Neural progenitor cell (in vitro differentiated cells): Measurements from ENCODE around the gene FANCD2. TPM values are rescaled to one million over a fixed set of nuclear protein-coding genes. Genes with fewer than 3 reads are reported as not detected.

Source experiments
- DNase-seq: peaks from one replicate; pipeline ENCODE4 v3.0.0-alpha.2; 2016; ENCODE audit warnings: low spot score
- H2AFZ ChIP-seq: fragments of 200-600 bp; sonication (generic); replicated peaks from 2 replicates; pipeline ENCODE4 v1.6.1; 2016; ENCODE audit warnings: antibody characterized with exemption
- H3F3A ChIP-seq: fragments of 200-600 bp; sonication (generic); 2 replicates; pipeline ENCODE4 v1.6.1; 2016; ENCODE audit warnings: antibody characterized with exemption, low read depth
- H3K27ac ChIP-seq: fragments of 200-600 bp; sonication (generic); 2 replicates; pipeline ENCODE4 v1.5.1; 2016; ENCODE audit warnings: mild to moderate bottlenecking
- H3K27me3 ChIP-seq: fragments of 200-600 bp; sonication (generic); 2 replicates; pipeline ENCODE4 v1.6.1; 2016; ENCODE audit warnings: mild to moderate bottlenecking, moderate library complexity
- H3K36me3 ChIP-seq: fragments of 200-600 bp; sonication (generic); 2 replicates; pipeline ENCODE4 v1.5.1; 2016
- H3K4me1 ChIP-seq: fragments of 200-600 bp; sonication (generic); 2 replicates; pipeline ENCODE4 v1.6.1; 2016; ENCODE audit warnings: mixed run types
- H3K4me2 ChIP-seq: fragments of 200-600 bp; sonication (generic); 2 replicates; pipeline ENCODE4 v1.6.1; 2016
- H3K4me3 ChIP-seq: fragments of 200-600 bp; sonication (generic); 2 replicates; pipeline ENCODE4 v1.5.1; 2016
- H3K79me2 ChIP-seq: fragments of 200-600 bp; sonication (generic); 2 replicates; pipeline ENCODE4 v1.6.1; 2016; ENCODE audit warnings: low read depth
- H3K9ac ChIP-seq: fragments of 200-600 bp; sonication (generic); 2 replicates; pipeline ENCODE4 v1.6.1; 2016
- H3K9me3 ChIP-seq: fragments of 200-600 bp; sonication (generic); 2 replicates; pipeline ENCODE4 v1.5.1; 2016; ENCODE audit warnings: low read depth
- H4K20me1 ChIP-seq: fragments of 200-600 bp; sonication (generic); 2 replicates; pipeline ENCODE4 v1.6.1; 2016; ENCODE audit warnings: low read depth
- H3K27ac Mint-ChIP-seq: 3 replicates; pipeline ENCODE4 v1.8.0; 2021; ENCODE audit warnings: mixed read lengths
- H3K27me3 Mint-ChIP-seq: 2 replicates; pipeline ENCODE4 v1.8.0; 2022; ENCODE audit warnings: low read depth, mild to moderate bottlenecking, inconsistent platforms, moderate library complexity, mixed read lengths; ENCODE audit not compliant: insufficient read depth
- H3K36me3 Mint-ChIP-seq: 3 replicates; pipeline ENCODE4 v1.8.0; 2021; ENCODE audit warnings: mixed read lengths
- H3K4me1 Mint-ChIP-seq: 3 replicates; pipeline ENCODE4 v1.8.0; 2021; ENCODE audit warnings: mixed read lengths
- H3K4me3 Mint-ChIP-seq: 3 replicates; pipeline ENCODE4 v1.8.0; 2021; ENCODE audit warnings: mild to moderate bottlenecking, moderate library complexity, mixed read lengths
- H3K9me3 Mint-ChIP-seq: 3 replicates; pipeline ENCODE4 v1.8.0; 2020; ENCODE audit warnings: mixed read lengths
- EZH2 ChIP-seq: fragments of 200-600 bp; sonication (generic); IDR thresholded peaks from 2 replicates; pipeline ENCODE4 v1.6.1; 2017; ENCODE audit warnings: antibody characterized with exemption, mild to moderate bottlenecking, moderate library complexity
- EZH2phosphoT487 ChIP-seq: fragments of 200-600 bp; sonication (generic); IDR thresholded peaks from 2 replicates; pipeline ENCODE4 v1.6.1; 2017; ENCODE audit warnings: antibody characterized with exemption
- total RNA-seq: library from RNA; depleted of rRNA; stranded (reverse); fragments of >200 nt; gene quantifications from 2 replicates; pipeline ENCODE4 v1.2.3, GENCODE V29; 2015; ENCODE audit warnings: low replicate concordance
- TF ChIP-seq, protein P1 (sequence below): fragments of 200-600 bp; sonication (generic); IDR thresholded peaks from 2 replicates; pipeline ENCODE4 v1.5.1; 2017; ENCODE audit warnings: antibody characterized with exemption, mild to moderate bottlenecking

FANCD2 gene
- 85.0 and 117 TPM in 2 replicates for total RNA-seq

GRCh38 chr3:10026084-10026890, at the start of gene FANCD2:
Gene FANCD2 (plus strand): TSS chr3:10026437. CDS start chr3:10028658, 2,221 bp downstream.
- Mint-ChIP-seq H3K4me1 (peaks cover 16% of the 10 kb centered on the region), H3K36me3 (peaks cover 10% of the 10 kb centered on the region), H3K9me3 (no peaks in the 10 kb centered on the region), H3K27me3 (peaks cover 5% of the 10 kb centered on the region), H3K27ac (peak within 1 kb of the TSS; percentile 90), H3K4me3 (peak within 1 kb of the TSS; percentile 96)
- peak; percentile 95 for DNase-seq
- Histone ChIP-seq H3K4me2 (peak within 1 kb of the TSS; percentile 100), H3K4me3 (peak within 1 kb of the TSS; percentile 90), H3K4me1 (peaks cover 13% of the 10 kb centered on the region), H3F3A (peaks cover 12% of the 10 kb centered on the region), H4K20me1 (peaks cover 4% of the 10 kb centered on the region), H3K36me3 (no peaks in the 10 kb centered on the region), H3K79me2 (peaks cover 64% of the 10 kb centered on the region), H2AFZ (peak within 1 kb of the TSS; percentile 94), H3K9ac (peak within 1 kb of the TSS; percentile 95), H3K27ac (peak within 1 kb of the TSS; percentile 86), H3K27me3 (no peaks in the 10 kb centered on the region), H3K9me3 (no peaks in the 10 kb centered on the region)
- TF ChIP-seq EZH2 (no peak), EZH2phosphoT487 (no peak)
- TF ChIP-seq, protein P1, sequence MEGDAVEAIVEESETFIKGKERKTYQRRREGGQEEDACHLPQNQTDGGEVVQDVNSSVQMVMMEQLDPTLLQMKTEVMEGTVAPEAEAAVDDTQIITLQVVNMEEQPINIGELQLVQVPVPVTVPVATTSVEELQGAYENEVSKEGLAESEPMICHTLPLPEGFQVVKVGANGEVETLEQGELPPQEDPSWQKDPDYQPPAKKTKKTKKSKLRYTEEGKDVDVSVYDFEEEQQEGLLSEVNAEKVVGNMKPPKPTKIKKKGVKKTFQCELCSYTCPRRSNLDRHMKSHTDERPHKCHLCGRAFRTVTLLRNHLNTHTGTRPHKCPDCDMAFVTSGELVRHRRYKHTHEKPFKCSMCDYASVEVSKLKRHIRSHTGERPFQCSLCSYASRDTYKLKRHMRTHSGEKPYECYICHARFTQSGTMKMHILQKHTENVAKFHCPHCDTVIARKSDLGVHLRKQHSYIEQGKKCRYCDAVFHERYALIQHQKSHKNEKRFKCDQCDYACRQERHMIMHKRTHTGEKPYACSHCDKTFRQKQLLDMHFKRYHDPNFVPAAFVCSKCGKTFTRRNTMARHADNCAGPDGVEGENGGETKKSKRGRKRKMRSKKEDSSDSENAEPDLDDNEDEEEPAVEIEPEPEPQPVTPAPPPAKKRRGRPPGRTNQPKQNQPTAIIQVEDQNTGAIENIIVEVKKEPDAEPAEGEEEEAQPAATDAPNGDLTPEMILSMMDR = no peak

GRCh38 chr3:9976721-9977709, 49.2 kb upstream of the FANCD2 start:
- no peak overlapping the region for H3K9ac ChIP-seq
- H3K4me1 Mint-ChIP-seq = no peaks in the 10 kb centered on the region

GRCh38 chr3:9978710-9979305, 47.4 kb upstream of the FANCD2 start:
- no peak overlapping the region for H3K4me3 Mint-ChIP-seq
- Histone ChIP-seq H3K9ac (no peak overlapping the region), H3K4me1 (no peaks in the 10 kb centered on the region), H3K9me3 (no peaks in the 10 kb centered on the region), H3K27ac (no peak overlapping the region), H3K4me3 (no peak overlapping the region), H3K4me2 (no peak overlapping the region), H3K36me3 (peaks cover 4% of the 10 kb centered on the region), H3K79me2 (peaks cover 7% of the 10 kb centered on the region), H3F3A (no peaks in the 10 kb centered on the region), H2AFZ (no peak overlapping the region), H4K20me1 (no peaks in the 10 kb centered on the region), H3K27me3 (no peaks in the 10 kb centered on the region)
- TF ChIP-seq EZH2phosphoT487 (no peak), EZH2 (no peak)
- TF ChIP-seq, protein P1 = no peak
- no peak overlapping the region for H3K27ac Mint-ChIP-seq
- H3K4me1 Mint-ChIP-seq = no peaks in the 10 kb centered on the region
- no peak for DNase-seq
- H3K36me3 Mint-ChIP-seq = peaks cover 7% of the 10 kb centered on the region
- no peaks in the 10 kb centered on the region for H3K27me3 Mint-ChIP-seq
- no peaks in the 10 kb centered on the region for H3K9me3 Mint-ChIP-seq

More at GRCh38 chr3:9976721-9977709, 49.2 kb upstream of the FANCD2 start:
- no peaks in the 10 kb centered on the region for H3K9me3 ChIP-seq
- no peaks in the 10 kb centered on the region for H4K20me1 ChIP-seq
- no peaks in the 10 kb centered on the region for H3K4me1 ChIP-seq
- H3K4me3 ChIP-seq = no peak overlapping the region
- no peaks in the 10 kb centered on the region for H3K79me2 ChIP-seq
- H3K27ac Mint-ChIP-seq = no peak overlapping the region
- H3K36me3 ChIP-seq = peaks cover 10% of the 10 kb centered on the region
- TF ChIP-seq, protein P1 = no peak
- no peak for TF ChIP-seq EZH2
- TF ChIP-seq EZH2phosphoT487 = no peak
- DNase-seq = no peak
- H3K27me3 Mint-ChIP-seq = no peaks in the 10 kb centered on the region
- H3K4me2 ChIP-seq = no peak overlapping the region
- no peak overlapping the region for H2AFZ ChIP-seq
- no peaks in the 10 kb centered on the region for H3K9me3 Mint-ChIP-seq
- no peaks in the 10 kb centered on the region for H3F3A ChIP-seq
- no peak overlapping the region for H3K4me3 Mint-ChIP-seq
- H3K36me3 Mint-ChIP-seq = peaks cover 10% of the 10 kb centered on the region
- H3K27ac ChIP-seq = no peak overlapping the region
- H3K27me3 ChIP-seq = no peaks in the 10 kb centered on the region
